GM18951 (cell line): Measurements from ENCODE around the gene SKI.
"Not testable (repeated sequence)": the region's sequence is repeated elsewhere in the genome, so short reads cannot be mapped to it uniquely, and the experiment has no call there.

ENCODE experiments used
- POLR2A ChIP-seq: IDR thresholded peaks from 4 replicates; pipeline ENCODE4 v1.6.1; 2011; ENCODE audit warnings: mild to moderate bottlenecking; ENCODE audit not compliant: insufficient read length, insufficient read depth; ENCODE audit errors: extremely low read depth
- in situ Hi-C: fragments of 300-500 bp; cut with MboI; formaldehyde crosslinking; loops from one replicate; pipeline ENCODE4 v1.12.0; 2022; ENCODE audit warnings: low sequenced_read_pairs, mixed read lengths, inconsistent platforms; ENCODE audit not compliant: unreplicated experiment

Gene SKI

DNA sequence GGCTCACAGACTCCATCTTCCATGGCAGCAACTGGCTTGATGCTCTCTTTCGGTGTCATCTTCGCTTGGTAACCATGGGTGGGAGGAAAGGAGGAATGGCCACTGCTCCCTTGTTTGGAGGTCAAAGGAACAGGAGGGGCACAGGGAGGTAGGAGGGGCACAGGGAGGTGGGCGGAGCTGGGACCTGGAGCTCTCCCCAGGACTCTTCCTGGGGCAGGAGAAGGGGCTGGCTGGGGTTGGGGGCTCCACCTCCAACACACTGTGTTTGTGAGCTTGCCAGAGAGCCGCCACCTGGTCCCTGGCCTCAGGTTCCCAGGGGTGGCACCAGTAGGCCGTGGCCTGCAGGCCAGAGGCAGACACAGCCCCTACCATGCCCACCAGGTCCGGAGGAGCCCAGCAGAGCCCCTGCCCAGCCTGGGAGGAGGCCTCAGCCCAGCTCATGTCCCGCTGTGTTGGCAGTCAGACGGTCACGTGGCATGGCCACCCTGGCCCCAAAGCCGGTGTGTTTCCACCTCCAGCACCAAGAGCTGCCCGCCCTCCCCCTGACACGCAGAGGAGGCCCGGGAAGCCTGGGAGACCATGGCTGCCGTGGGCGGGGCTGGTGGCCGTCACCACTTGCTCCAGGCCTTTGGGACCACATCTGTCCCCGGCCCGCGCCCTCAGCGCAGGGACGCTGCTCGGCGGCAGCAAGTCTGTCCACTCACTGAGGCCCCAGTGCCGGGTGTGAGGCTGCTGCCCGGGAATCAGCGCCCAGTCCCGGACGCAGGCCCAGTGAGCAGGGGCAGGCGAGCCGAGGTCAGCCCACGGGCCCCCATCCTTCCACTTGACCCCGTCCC is 89.3 kb downstream of the SKI start:
- no peak for TF ChIP-seq POLR2A
- in situ Hi-C loops = no loop called here

DNA sequence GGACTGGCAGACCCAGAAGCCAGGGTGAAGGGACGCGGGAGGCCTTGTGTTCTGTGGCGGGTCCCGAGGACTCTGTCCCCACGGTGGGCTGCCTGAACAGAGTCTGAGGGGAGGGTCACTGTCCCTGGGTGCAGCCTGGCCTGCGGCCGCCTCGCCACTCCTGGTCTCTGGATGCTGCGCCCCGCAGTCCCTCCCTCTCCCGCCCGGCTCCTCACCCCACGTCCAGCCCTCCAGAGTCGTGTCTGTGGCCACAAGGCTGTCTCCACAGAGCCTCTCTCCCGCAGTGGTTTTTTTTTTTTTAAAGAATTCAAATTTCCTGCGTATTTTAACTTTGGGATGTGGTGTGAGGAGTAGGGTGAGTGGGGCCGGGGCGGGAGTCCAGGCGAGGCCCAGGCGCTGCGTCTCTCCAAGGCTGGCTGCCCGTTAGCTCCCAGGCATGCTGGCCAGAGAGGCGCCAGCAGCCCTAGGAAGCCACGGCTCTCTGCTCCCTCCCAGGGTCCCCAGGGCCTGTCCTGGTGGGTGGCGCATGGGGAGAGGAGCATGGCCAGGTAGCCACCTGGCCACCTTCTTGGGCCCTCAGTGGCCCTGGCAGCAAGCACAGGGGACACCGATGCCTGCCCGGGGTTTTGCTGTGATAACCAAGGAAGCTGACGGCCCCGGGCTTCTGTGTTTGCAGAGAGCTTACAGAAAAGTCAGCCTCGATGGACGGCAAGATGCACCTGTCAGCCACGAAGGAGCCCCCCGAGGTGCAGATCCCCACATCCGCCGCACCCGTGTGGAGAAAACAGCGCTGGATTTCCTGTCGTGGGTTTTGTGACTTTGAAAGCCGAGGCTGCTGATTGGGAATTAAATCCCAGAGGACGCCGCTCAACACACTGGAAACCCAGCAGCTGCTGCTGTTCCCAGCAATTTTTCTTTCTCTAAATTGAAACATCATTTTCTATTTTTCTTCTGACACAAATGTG is 90.5 kb downstream of the SKI start:
- no peak for TF ChIP-seq POLR2A
- in situ Hi-C loops = no loop called here

- in situ Hi-C loops = no loop called here
- no peak for TF ChIP-seq POLR2A
Observed at GRCh38 chr1:2319291-2319690, 91.2 kb downstream of the SKI start.

DNA sequence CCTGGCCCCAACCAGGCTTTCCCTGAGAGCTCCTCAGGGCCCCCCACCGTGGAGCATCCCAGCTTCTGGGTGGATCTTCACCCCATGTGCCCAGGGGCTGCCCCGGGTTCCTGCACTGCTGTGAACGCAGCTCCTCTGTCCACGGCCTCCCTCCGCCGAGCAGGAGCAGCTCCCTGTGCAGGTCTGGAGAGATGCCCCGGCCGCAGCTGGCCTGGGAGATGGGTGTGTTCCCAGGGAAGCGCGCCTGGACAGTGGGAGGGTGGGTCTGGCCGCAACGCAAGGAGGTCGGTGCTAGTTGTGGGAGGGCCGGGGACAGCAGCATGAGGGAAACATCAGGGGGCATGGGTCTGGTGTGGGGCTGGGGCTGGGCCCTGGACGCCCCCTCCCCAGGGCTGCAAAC is 91.9 kb downstream of the SKI start:
- in situ Hi-C loops = no loop called here
- no peak for TF ChIP-seq POLR2A

DNA sequence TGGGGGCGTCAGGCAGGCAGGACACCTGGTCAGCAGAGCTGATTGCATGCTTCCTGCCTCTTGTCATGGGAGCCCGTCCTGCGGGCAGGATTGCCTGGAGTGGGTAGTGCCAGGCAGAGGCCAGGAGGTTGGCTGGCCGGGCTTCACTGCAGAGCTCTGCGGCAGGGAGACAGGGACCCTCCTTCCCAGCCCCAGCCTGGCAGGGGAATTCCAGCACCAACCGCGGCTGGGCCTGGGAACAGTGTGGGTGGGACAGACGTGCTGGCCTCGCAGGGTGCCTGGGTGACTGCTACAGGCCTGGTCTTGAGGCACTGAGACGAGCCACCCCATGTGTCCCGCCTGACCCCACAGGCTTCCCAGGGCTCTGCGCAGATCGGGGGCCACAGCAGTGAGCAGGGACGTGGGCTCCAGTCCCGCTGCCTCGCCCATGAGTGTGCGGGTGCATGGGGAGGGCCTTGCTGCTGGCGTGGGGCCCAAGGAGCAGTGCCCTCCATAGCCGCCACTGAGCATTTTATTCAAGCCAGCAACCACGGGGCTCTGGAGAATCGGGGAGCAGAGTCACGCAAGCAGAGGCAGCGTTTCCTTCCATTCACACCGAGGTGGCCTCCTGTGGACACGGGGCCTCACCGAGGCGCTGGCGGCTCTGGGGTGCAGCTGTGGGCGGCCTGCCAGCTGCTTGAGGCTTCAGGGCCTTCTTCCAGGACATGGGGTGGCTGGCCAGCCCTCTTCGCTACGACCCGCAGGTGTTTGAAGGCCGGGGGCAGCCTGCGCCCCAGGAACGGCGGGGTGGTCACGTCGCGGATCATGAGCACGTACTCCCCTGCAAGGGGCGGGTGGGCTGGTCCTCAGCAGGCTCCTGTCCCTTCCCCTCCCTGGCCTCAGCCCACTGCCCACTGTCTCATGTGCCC is 92.9 kb downstream of the SKI start:
- in situ Hi-C loops = no loop called here
- no peak for TF ChIP-seq POLR2A

GRCh38 chr1:2322065-2322571 is 94.0 kb downstream of the SKI start:
- in situ Hi-C loops = no loop called here
- no peak for TF ChIP-seq POLR2A

- in situ Hi-C loops = no loop called here
- no peak for TF ChIP-seq POLR2A
Observed at GRCh38 chr1:2322581-2323211, 94.6 kb downstream of the SKI start.

DNA sequence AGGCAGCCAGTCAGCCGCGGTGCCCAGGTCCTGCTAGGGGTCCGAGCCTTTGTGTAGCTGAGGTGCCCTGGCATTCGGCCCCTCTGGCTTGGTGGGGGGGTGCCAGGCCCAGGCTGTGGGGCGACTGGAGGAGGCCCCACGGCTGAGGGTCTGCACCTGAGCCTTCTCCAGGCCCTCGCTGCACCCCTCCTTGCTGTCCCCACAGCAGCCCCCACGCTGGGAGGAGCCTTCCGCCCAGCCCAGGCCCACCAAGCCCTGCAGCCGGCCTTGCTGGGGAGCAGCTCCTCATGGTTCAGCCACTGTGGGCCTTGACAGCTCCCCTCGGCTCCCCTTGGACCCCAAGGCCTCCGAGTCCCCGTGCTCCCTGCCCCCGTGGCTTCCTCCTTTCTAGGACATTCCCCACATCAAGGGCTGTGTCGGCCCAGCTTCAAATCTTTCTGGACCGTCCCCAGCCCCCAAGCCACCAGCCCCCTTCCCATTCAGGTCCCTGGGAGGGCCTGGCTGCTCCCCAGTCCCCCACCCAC is 95.4 kb downstream of the SKI start:
- in situ Hi-C loops = no loop called here
- TF ChIP-seq POLR2A = no peak

DNA sequence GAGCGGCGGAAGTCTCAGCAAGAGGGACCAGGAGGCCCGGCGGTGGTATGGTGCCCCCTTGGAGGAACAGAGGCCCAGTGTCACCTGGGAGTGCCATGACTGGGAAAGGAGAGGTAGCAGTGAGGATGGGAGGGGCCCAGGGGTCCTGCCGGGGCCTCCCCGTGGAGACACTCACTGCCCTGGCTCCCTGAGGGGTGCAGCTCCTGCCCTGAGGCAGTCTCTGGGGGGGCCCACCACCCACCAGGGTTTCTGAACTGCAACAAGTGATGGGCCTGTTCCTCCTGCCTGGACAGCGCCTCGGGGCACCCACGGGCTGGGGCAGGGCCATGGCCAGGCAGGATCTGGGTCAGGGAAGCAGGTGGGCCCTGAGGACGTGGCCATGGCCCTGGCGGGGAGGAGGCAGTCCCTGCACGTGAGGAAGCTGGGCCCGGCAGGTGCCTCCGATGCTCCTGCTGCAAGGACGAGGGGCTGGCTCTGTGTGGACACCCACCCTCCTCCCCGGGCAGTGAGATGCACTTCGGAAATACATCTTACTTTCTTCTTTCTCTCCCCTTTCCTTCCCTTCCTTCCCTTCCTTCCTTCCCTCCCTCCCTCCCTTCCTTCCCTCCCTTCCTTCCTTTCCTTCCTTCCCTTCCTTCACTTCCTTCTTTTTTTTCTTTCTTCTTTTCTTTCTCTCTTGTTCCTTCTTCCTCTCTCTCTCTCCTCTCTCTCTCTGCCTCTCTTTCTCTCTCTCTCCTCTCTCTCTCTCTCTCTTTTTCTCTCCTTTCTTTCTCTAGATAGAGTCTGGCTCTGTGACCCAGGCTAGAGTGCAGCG is 96.6 kb downstream of the SKI start:
- no peak for TF ChIP-seq POLR2A
- in situ Hi-C loops = no loop called here

- in situ Hi-C loops = no loop called here
- no peak for TF ChIP-seq POLR2A
Observed at GRCh38 chr1:2326524-2326923, 98.4 kb downstream of the SKI start.

DNA sequence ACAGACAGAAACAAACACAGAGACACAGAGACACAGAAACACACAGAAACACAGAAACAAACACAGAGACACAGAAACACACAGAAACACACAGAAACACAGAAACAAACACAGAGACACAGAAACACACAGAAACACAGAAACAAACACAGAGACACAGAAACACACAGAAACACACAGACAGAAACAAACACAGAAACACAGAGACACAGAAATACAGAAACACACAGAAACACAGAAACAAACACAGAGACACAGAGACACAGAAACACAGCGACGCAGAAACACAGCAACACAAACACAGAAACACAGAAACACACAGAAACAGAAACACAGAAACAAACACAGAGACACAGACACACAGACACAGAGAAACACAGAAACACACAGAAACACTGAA is 99.0 kb downstream of the SKI start:
- in situ Hi-C loops = not testable (repeated sequence)

DNA sequence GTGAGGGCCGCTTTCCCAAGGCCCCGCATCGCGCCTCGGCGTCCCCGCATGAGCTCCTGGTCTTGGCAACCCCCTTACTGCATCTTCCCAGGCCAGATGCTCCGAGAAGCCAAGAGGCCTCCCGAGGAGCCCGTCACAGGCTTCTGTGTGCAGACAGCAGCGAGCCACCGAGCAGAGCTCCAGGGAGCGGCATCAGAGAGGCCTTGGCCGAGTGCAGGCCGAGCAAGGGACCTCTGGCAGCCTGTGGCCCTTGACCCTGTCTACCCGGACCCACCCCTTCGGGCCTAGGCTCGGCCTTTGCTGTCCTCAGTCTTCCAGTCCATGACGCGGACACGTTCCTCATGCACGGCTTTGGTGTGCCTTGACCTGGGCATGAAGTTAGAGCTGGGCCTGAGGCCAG is 99.7 kb downstream of the SKI start:
- in situ Hi-C loops = no loop called here
- no peak for TF ChIP-seq POLR2A
